GM21737 (cell line): ENCODE data around the gene GRWD1.
A peak's percentile ranks its signal among the peaks of the same experiment; 100 is the strongest.
"Not testable (repeated sequence)": the region's sequence is repeated elsewhere in the genome, so short reads cannot be mapped to it uniquely, and the experiment has no call there.

Experiments
- ATAC-seq: cut with Tn5 transposase; IDR thresholded peaks from one replicate; pipeline ENCODE4 v1.9.1; 2021; ENCODE audit warnings: mild to moderate bottlenecking, moderate library complexity; ENCODE audit not compliant: unreplicated experiment

GRWD1 gene

DNA sequence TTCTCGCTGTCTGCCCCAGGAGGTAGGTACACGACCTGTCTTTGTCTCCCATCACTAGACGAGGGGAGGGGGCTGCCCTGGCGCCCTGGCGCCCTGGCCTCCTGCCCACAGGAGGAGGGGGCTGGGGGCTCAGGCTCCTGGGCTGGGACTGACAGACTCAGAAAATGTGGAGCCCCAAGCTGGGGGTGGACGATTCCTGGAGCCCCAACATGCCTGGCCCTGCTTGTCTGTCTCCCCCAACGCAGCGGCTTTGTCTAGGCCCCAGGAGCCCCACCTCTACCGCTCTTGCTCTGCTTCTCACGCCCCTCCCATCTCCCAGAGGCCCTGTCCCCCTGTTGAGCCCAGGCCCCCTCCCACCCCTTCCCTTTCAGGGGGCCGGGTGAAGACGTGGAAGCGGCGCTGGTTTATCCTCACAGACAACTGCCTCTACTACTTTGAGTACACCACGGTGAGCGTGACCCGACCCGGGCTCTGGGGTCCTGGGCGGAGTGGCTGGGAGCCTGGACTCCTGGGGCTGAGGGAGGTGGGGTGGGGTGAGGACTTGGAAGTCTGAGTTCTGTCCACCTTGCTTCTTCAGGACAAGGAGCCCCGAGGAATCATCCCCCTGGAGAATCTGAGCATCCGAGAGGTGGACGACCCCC lies 32.0 kb downstream of the GRWD1 start:
- ATAC-seq: no peak

- no peak for ATAC-seq
Measured at GRCh38 chr19:48478339-48479256, 32.8 kb downstream of the GRWD1 start.

- no peak for ATAC-seq
Measured at GRCh38 chr19:48479686-48480085, 33.9 kb downstream of the GRWD1 start.

DNA sequence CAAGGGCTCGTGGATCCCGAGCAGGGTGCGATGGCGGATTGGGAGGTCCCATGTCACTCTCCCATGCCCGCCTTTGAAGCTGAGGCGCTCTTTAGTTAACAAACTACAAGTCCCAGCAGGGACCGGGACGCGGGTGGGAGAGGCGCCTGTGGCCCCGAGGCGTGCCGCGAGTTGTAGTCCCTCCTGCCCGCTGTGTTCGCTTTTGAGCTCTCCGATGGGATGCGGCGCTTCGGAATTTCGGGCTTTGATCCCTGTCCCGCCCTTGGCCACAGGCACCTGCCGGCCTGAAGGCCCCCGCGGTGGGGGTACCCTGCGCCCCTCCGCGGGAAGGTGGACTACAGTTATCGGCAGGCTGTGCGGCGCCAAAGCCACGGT lies 34.4 kb downstream of the GRWD1 start:
- no peak for ATAC-seq

- ATAC-seq: no peak
Measured at GRCh38 chr19:48480558-48481500, 35.0 kb downstream of the GRWD1 start.

GRCh38 chr19:48481846-48482639 lies 36.3 kb downstream of the GRWD1 start:
- ATAC-seq: no peak

DNA sequence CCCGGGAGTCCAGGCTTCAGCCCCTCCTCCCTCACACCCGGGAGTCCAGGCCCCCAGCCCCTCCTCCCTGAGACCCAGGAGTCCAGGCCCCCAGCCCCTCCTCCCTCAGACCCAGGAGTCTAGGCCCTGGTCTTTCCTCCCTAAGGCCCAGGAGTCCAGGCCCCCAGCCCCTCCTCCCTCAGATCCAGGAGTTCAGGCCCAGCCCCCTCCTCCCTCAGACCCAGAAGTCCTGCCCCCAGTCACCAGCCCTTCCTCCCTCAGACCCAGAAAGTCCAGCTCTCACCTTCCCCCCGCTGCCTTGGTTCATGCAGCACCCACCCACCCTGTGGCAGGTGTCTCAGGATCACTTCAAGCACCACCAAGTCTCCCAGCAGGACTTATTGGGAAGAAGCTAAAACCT lies 37.5 kb downstream of the GRWD1 start:
- no peak for ATAC-seq

DNA sequence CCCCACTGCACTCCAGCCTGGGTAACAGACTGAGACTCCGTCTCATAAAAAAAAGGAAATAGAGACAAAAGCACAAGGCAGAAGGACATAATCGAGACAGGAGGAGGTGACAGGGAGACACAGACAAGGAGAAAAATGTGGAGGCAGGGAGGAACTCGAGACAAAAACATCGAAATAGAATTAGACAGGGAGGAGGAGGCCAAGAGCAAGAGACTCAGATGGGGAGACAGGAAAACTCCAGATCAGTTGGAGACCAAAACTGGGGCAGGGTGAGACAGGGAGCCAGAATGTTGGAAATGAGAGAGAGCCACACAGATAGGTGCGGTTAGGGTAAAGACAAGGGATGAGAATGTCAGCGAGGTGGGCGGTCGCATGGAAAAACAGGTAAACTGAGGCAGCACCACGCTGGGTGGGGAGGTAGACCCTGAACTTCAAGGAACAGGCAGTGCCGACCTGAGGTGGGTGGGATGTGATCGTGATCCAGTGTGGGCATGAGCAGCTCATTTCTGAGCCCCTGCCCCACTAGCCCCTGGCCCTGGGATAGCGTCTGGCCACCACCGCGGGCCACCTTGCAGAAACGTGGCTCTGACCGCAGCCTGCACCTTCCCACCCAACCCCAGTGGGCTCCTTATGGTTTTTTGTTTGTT lies 38.6 kb downstream of the GRWD1 start:
- ATAC-seq: no peak

DNA sequence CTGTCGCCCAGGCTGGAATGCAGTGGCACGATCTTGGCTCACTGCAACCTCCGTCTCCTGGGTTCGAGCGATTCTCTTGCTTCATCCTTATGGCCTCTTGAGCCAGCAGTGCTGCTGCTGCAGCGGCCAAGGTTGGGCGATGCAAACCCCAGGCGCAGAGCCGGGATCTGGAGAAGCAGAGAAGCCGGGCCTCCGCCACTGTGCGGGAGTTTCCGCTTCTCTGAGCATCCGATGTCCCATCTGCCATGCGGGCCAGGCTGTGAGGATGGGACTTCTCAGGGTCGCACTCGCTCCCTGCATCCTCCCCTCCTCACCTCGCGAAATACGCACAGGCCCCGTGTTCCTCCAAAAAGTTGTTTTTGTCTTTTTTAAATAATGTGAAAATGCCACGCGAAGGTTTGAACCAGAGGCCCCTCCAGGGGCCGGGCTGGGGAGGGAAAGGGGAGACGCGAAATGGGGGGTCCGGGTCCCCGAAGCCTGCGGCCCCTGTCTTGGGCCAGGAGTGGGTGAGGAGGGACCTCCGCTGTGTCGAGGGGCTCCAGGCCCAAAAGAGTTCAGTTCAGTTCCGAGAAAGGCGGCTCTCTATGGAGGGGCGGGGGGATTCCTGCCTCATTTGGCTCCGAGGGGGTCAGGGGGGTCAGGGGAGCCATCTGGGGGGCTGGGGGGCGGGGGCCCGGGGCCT lies 39.3 kb downstream of the GRWD1 start:
- no peak for ATAC-seq

GRCh38 chr19:48486706-48487105 lies 40.9 kb downstream of the GRWD1 start:
- not testable (repeated sequence) for ATAC-seq

DNA sequence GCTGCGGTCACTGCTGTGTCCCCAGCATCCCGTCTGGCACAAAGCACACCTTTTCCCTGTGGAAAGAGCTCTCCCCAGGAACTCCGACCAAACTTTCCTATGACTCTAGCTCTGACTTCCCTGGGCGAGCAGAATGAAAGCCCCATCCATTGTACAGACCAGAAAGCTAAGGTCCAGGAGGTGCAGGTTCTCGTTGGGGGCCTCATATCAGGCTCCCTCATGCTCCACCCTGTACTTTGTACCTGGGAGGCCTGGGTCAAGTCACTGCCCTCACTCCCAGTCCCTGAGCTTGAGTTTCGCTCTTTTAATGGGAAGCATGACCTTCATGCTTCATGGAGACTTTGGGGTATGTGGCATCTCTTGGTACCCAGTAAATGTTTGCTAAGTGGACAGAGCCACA lies 41.8 kb downstream of the GRWD1 start:
- no peak for ATAC-seq

- no peak for ATAC-seq
Measured at GRCh38 chr19:48487948-48488347, 42.2 kb downstream of the GRWD1 start.

DNA sequence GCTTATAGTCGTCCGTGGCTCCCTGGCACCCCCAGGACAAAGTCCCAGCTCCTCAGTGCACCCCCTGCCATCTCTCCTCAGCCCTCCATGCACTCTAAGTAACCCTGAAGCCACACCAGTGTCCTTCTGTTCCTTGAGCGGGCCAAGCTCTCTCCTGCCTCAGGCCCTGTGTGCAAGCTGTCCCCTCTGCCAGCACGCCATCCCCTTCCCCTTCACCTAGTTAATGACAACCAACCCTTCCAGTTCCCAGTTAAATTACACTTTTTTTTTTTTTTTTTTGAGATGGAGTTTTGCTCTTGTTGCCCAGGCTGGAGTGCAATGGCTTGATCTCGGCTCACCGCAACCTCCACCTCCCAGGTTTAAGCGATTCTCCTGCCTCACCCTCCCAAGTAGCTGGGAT lies 42.7 kb downstream of the GRWD1 start:
- ATAC-seq: not testable (repeated sequence)

DNA sequence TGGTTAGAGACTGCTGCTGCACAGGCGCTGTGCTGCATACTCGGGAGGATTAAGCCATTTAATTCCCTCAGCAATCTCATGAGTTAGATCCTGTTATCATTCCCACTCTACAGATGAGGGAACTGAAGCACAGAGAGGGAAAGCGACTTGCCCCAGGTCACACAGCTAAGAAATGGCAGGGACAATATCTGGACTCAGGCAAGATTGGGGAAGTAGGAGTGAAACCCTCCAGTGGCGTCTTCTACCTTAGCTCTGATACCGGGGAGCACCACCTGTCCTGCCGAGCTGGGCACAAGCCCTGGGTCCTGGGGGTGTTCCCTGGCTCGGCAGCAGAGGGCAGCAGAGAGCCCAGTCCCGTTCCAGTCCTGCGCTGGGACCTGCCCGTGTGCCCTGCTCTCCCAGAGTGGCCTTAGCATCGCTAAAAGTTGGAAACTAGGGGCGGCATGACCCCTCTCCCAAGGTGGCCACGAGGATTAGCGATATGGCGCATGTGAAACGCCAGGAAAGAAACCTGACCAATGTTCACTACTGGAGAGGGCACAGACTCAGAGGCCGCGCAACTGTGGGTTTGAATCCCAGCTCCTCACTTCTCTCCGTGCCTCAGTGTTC lies 43.9 kb downstream of the GRWD1 start:
- ATAC-seq: no peak

DNA sequence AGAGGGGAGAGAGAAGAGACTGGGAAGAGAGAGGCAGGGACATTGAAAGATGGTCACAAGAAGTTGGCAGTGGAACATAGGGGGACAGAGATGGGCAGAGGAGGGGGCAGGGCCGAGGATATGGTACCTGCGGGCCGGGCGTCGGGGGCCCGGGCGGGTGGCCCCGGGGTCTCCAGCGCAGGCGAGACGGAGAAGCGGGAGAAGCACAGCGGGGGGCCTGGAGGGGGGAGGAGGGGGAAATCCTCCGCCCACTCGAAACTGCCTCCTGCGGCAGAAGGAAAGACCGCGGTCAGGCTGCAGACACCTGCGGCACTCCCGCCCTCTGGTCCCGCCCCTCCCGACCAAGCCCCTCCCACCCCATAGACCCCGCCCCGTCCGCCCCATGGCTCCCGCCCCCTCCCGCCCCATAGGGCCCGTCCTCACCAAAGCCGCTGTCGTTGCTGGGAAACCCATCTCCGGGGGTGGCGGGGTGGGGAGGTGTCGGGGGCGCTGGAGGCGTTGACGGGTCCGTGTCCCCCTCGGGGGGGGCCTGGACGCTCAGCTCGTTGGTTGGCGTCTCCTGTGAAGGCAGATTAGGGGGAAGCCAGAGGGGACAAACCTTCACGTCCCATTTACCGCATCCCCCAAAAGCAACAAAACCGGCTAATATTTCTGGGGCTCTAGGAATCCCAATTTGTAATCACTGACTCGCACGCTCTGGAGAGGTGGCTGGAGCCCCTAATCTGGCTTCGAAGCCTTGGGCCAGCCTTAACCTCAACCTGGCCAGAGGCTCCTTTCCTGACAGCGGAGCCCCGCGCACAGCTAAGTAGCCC lies 45.4 kb downstream of the GRWD1 start:
- ATAC-seq: no peak

DNA sequence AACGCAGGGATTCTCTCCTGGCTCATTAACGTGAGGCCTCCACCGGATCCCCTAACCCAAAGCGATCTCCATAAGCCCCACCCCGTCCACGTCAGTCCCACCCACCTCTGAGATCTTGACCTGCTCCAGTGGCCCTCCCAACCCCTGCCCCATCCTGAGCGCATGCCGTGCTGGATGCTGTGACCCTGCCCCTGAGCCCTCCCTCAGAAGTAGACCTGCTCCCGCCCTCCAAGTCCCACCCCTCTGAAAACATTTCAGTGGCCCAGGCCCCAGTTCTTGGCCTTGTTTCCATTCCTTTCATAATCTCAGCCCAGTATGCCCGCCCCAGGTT lies 46.0 kb downstream of the GRWD1 start:
- ATAC-seq: no peak

DNA sequence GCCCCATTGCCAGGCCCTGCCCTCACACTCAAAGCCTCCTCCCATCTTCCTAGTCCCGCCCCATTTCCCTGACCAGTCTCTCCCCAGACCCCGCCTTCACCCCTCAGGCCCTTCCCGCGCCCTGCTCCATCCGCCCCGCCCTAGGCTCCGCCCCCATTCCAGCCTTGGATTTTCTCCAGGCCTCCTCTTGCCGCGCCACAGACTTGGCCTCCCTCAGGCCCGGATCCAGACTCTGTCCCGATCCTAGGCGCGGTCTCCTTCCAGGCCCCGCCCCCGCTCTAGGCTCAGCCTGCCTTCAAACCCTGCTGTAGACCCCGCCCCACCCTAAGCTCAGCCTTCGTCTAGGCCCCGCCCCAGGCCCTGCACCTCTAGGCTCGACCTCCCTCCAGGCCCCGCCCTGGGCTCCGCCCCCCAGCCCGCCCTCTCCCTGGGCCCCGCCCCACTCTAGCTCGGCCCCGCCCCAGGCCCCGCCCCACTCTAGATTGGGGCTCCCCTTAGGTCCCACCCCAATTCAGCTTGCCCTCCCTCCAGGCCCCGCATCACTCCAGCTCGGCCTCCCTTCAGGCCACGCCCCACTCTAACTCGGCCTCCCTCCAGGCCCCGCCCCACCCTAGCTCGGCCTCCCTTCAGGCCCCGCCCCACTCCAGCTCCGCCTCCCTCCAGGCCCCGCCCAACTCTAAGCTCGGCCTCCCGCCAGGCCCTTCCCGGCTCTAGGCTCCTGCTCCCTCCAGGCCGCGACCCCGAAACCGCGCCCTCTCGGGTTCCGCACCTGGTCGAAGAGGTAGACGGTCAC lies 47.3 kb downstream of the GRWD1 start:
- peak; percentile 54 for ATAC-seq
